Upper lobe of right lung (tissue), 1 donor: Measurements from ENCODE around the gene MMUT. TPM values are rescaled to one million over a fixed set of nuclear protein-coding genes. Genes with fewer than 3 reads are reported as not detected.

Experiments
- ATAC-seq: fragments of 200-7000 bp; cut with Tn5 transposase; one replicate; pipeline ENCODE4 v1.9.1; 2020; ENCODE audit warnings: mild to moderate bottlenecking, moderate library complexity
- DNase-seq: peaks from one replicate; pipeline ENCODE4 v3.0.0-alpha.2; 2020
- H3K27ac ChIP-seq: fragments of 200-600 bp; one replicate; pipeline ENCODE4 v1.8.0; 2022
- H3K27me3 ChIP-seq: fragments of 200-600 bp; one replicate; pipeline ENCODE4 v1.8.0; 2022; ENCODE audit warnings: mild to moderate bottlenecking
- H3K36me3 ChIP-seq: fragments of 200-600 bp; one replicate; pipeline ENCODE4 v1.8.0; 2022
- H3K4me1 ChIP-seq: fragments of 200-600 bp; one replicate; pipeline ENCODE4 v1.8.0; 2022
- H3K4me3 ChIP-seq: fragments of 200-600 bp; one replicate; pipeline ENCODE4 v1.8.0; 2022; ENCODE audit warnings: mild to moderate bottlenecking
- H3K9me3 ChIP-seq: fragments of 200-600 bp; one replicate; pipeline ENCODE4 v1.8.0; 2022
- CTCF ChIP-seq: fragments of 200-600 bp; IDR thresholded peaks from one replicate; pipeline ENCODE4 v1.8.0; 2022; ENCODE audit warnings: antibody characterized with exemption
- intact Hi-C: fragments of 100-400 bp; cut with DNase I; formaldehyde crosslinking; loops from one replicate; pipeline ENCODE4 v1.11.0; 2022
- total RNA-seq: library from RNA; stranded (reverse); fragmentation: NEBNext Ultra II Directional; extraction: Animal tissue kit (Norgen Biotek cat#: 25700); gene quantifications from one replicate; pipeline ENCODE4 v1.2.1, GENCODE V29; 2021
- donor health status: DM: no; HTN: yes; CAD: no; lungs with severe emphysema.

MMUT gene
- total RNA-seq, 1 donor from 2014 or later: 23.3 TPM

GRCh38 chr6:49454787-49455709 is 8.0 kb downstream of the MMUT start:
- intact Hi-C loops: no loop called here
- H3K4me1 ChIP-seq: no peaks in the 10 kb centered on the region
- ATAC-seq: no peak
- H3K36me3 ChIP-seq: peaks cover 91% of the 10 kb centered on the region
- H3K27ac ChIP-seq: no peak overlapping the region
- no peak for TF ChIP-seq CTCF
- no peak overlapping the region for H3K4me3 ChIP-seq
- H3K9me3 ChIP-seq: no peaks in the 10 kb centered on the region
- H3K27me3 ChIP-seq: no peaks in the 10 kb centered on the region
- DNase-seq: no peak

- peaks cover 98% of the 10 kb centered on the region for H3K36me3 ChIP-seq
- no peak for DNase-seq
Measured at GRCh38 chr6:49453221-49453620, 9.8 kb downstream of the MMUT start.

GRCh38 chr6:49430866-49431265 is 32.2 kb downstream of the MMUT start:
- ATAC-seq (no peak), DNase-seq (no peak)
- H3K36me3 ChIP-seq: peaks cover 55% of the 10 kb centered on the region
- intact Hi-C loops: no loop called here
- no peak overlapping the region for H3K27ac ChIP-seq
- TF ChIP-seq CTCF: no peak
- H3K4me1 ChIP-seq: no peaks in the 10 kb centered on the region
- no peaks in the 10 kb centered on the region for H3K9me3 ChIP-seq
- H3K27me3 ChIP-seq: no peaks in the 10 kb centered on the region
- no peak overlapping the region for H3K4me3 ChIP-seq

More at GRCh38 chr6:49453221-49453620, 9.8 kb downstream of the MMUT start:
- H3K4me3 ChIP-seq: no peak overlapping the region
- intact Hi-C loops: no loop called here
- ATAC-seq: peak; percentile 41
- TF ChIP-seq CTCF: peak; percentile 37
- H3K27me3 ChIP-seq: no peaks in the 10 kb centered on the region
- no peak overlapping the region for H3K27ac ChIP-seq
- H3K9me3 ChIP-seq: no peaks in the 10 kb centered on the region
- H3K4me1 ChIP-seq: no peaks in the 10 kb centered on the region

GRCh38 chr6:49430187-49430586 is 32.9 kb downstream of the MMUT start:
- no peak overlapping the region for H3K4me3 ChIP-seq
- peaks cover 48% of the 10 kb centered on the region for H3K36me3 ChIP-seq
- intact Hi-C loops: no loop called here
- no peaks in the 10 kb centered on the region for H3K4me1 ChIP-seq
- H3K9me3 ChIP-seq: no peaks in the 10 kb centered on the region
- ATAC-seq (no peak), DNase-seq (no peak)
- H3K27me3 ChIP-seq: no peaks in the 10 kb centered on the region
- no peak for TF ChIP-seq CTCF
- no peak overlapping the region for H3K27ac ChIP-seq

GRCh38 chr6:49423817-49424216 is 39.2 kb downstream of the MMUT start:
- DNase-seq (no peak), ATAC-seq (no peak)
- Histone ChIP-seq H3K4me1 (no peaks in the 10 kb centered on the region), H3K27me3 (no peaks in the 10 kb centered on the region), H3K4me3 (no peak overlapping the region), H3K9me3 (no peaks in the 10 kb centered on the region), H3K27ac (no peak overlapping the region), H3K36me3 (no peaks in the 10 kb centered on the region)
- intact Hi-C loops: no loop called here
- TF ChIP-seq CTCF: no peak
